Left colon (tissue), 2 donors: ENCODE measurements around the gene CNDP2. TPM values are rescaled to one million over a fixed set of nuclear protein-coding genes. Genes with fewer than 3 reads are reported as not detected.
A peak's percentile ranks its signal among the peaks of the same experiment; 100 is the strongest.

ENCODE experiments used
- ATAC-seq: fragments of 200-7000 bp; cut with Tn5 transposase; one replicate; pipeline ENCODE4 v1.9.1; 2020; ENCODE audit warnings: mild to moderate bottlenecking, moderate library complexity
- DNase-seq, 2 donors: peaks; one replicate each; pipeline ENCODE4 v3.0.0-alpha.2; 2020
- intact Hi-C, 2 donors: fragments of 100-400 bp; cut with DNase I in 1 of 2; cut with micrococcal nuclease in 1 of 2; formaldehyde crosslinking; loops; one replicate each; pipeline versions ENCODE4 v1.11.2 to v1.14.0; 2022; cut with DNase I, micrococcal nuclease
- total RNA-seq, 2 donors: library from RNA; stranded (reverse); fragmentation: NEBNext Ultra II Directional; extraction: Animal tissue kit (Norgen Biotek cat#: 25700); gene quantifications; one replicate each; pipeline ENCODE4 v1.2.1, GENCODE V29; 2021
- donor health status: DM: no; HTN: no; CAD: no.
- donor health status: DM: yes; HTN: yes; CAD: no.

Gene CNDP2
- total RNA-seq, 2 donors from 2014 or later: 195 to 222 TPM

DNA sequence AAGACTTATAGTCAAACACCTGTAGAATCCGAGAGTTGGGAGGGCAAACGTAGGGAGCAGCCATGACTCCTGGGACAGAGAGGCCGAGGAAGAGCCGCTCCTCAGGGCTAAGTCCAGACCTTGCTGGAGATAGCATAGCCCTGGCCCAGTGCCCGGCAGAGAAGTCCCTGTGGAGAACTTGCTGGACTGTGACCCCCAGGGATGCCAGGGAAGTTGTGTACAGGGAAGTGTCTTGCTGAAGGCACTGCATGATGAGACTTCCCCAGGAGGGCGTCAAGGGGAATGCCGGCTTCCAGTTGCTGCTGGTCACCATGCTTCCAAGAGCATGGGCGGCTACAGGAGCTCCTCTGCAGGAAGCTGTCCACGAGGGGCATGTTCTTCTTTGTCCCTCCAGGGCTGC lies 29.6 kb downstream of the CNDP2 start:
- DNase-seq (peak; percentile 91 to 94), ATAC-seq (peak; percentile 95)
- intact Hi-C loops: no loop called here

DNA sequence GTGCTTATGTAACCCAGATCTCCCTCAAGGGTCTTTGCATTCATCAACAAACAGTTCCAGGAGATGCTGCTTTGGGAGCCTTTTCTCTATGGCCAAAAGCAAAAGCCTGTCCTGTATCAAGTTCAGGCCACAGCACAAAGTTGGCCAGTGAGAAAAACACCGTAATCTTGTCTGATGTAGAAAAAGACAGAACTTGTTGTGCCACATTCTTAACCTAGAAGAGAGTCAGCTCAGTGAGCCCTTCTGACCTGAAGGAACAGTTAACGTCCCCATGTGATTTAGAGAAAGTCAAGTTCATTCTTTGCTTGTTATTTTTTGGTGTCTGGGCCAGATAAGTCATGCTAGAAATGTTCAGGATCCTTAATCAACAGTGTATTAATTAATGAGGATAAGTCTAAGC lies 30.3 kb downstream of the CNDP2 start:
- DNase-seq (no peak), ATAC-seq (no peak)
- intact Hi-C loops: no loop called here

DNA sequence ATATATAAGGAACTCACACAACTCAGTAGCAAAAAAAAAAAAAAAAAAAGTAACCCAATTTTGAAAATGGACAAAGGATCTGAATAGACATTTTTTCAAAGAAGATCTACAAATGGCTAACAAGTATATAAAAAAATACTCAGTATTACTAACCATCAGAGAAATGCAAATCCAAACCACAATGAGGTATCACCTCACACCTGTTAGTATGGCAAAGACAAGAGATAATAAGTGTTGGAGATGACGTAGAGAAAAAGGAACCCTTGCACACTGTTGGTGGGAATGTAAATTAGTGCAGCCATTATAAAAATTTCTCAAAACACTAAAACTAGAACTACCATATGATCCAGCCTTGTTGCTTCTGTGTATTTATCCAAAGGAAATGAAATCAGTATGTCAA lies 32.3 kb downstream of the CNDP2 start:
- no peak for ATAC-seq
- no peak for DNase-seq
- intact Hi-C loops: no loop called here

DNA sequence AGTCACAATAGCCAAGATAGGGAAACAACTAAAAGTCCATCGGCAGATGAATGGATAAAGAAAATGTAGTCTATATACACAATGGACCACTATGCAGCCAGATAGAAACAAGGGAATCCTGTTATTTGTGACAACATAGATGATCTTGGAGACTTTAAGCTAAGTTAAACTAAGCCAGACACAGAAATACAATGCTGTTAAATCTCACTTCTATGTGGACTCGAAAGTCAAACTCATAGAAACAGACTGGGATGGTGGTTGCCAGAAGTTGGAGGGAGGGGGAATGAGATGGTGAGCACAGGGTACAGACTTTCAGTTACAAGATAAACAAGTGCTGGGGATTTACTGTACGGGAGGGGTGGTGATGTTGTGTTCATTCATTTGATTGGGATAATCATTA lies 32.8 kb downstream of the CNDP2 start:
- no peak for DNase-seq
- intact Hi-C loops: no loop called here

DNA sequence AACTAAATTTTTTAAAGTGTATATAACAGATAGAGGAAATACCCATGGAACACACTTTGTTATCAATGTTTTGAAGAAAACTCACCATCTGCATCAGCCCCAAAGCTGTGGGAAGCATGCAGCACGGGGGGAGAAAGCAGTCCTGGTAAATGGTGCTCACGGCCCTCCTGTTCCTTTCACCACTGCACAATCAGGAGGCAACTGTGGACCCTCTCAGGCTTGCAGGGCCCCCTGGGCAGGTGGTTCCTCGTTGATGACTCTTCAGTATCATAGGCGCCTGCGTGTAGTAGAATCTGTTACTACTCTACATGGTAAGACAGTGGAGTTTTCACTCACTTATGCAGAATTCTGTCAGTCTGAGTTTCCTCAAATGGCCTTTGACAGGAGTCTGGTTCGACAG lies 33.2 kb downstream of the CNDP2 start:
- DNase-seq (no peak), ATAC-seq (no peak)
- intact Hi-C loops: no loop called here

More for the DNA sequence above, 32.8 kb downstream of the CNDP2 start:
- no peak for ATAC-seq

DNA sequence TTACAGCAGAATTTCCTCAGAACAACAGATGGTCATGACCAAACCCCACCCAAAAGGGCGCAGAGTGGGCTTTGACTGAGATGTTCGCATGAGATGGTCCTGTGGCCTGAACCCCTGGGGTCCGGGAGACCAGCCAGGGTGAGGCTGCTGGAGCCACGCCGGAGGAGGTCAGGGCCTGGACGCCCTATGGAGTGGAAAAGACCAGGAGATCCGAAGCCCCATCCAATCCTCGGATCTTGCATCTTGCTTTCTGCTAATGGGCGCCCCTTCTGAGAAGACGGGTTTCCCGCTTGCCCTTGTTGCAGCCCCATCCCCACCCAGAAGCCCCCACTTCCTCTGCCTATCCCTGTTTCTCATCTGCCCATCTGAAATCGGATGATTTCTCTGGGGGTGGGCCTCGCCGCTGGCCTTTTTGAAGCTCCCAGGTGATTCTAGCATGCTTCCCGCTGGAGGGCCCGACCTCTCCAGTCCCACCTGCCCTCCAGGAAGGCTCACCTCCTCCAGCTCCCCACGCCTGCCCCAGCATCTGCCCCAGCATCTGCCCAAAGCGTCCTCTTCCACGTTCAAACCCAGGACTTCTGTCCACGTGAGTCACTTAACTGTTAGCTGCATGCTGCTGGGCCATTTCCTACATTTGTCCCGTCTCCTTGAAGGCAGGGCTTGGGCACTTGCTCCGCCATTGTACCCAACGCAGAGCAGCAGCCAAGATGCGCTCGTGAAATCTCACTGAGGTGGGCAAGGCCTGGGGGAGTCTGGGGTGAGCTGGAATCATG lies 33.8 kb downstream of the CNDP2 start:
- ATAC-seq (no peak), DNase-seq (no peak)
- intact Hi-C loops: no loop called here

DNA sequence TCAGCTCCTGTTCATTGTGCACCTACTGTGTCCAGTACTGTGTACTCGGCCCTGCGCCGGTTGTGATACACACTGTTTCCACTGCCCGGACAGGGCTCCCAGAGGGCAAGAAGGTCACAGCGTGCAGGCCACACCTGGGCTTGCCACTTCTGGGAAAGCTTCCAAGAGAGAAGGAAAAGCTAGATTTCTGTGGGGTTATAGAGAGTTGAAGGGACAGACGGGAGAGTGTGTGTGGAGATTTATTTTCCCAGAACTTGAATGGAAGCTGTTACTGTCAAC lies 34.4 kb downstream of the CNDP2 start:
- intact Hi-C loops: no loop called here
- no peak for DNase-seq
- no peak for ATAC-seq

DNA sequence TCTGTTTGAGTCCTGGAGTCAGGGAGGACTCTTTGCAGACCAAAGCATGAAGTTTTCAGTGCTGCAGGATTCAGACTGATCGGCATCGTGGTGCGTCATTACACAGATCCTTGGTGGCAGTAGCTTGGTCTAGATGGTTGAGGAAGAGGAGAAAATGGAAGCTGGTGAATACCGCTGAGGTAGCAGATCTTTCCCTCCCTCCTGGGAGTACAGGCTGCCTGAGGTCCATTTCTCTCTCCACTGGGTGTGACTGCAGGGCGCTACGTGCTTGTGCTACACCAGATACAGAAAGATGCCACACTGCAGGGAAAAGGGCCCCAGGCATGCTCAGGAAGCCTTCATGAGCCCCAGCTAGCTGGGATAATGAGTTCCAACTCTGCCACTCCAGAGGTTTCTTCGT lies 34.9 kb downstream of the CNDP2 start:
- intact Hi-C loops: no loop called here
- ATAC-seq (no peak), DNase-seq (no peak)

DNA sequence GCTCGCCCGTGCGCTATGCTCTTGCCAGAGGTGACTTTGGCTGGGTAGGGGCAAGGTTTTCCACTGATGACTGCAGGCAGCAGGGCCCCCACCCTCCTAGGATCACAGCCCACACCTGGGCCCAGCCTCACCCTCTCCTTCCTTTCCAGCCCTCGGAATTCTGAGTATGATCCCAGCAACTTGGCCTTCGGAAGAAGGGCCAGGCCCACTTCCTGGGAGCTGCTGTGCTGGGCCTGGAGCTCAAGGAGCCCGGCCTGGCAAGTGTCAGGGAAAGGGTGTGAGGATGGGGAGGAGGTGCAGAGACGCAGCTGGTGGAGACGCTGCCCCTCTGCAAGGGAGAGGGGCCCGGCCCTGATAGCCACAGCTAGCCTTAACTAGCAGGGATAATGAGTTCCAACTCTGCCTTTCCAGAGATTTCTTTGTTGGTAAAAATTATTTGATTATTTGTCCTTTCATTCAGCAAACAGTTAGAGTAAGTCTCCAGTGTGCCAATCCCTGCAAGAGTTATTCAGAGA lies 36.4 kb downstream of the CNDP2 start:
- no peak for DNase-seq
- no peak for ATAC-seq
- intact Hi-C loops: no loop called here

DNA sequence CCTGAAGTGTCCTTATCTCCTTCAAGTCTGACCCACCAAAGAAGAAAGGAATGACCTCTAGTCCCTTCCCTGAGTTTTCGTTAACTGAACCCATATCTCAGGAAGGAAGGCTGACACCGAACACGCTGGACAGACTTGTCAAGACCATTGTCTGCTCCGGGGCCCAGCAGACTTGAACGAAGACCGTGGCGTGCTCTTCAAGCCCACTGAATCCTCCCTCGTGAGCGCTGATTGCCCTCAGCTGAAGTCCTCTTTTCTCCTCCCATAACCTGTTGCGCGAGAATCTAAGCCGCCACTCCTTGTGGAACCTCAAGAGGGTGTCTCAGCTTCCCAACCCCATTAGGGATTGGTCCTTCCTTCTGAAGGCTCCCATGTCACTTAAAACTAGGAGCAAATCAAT lies 37.5 kb downstream of the CNDP2 start:
- ATAC-seq (no peak), DNase-seq (no peak)
- intact Hi-C loops: no loop called here

DNA sequence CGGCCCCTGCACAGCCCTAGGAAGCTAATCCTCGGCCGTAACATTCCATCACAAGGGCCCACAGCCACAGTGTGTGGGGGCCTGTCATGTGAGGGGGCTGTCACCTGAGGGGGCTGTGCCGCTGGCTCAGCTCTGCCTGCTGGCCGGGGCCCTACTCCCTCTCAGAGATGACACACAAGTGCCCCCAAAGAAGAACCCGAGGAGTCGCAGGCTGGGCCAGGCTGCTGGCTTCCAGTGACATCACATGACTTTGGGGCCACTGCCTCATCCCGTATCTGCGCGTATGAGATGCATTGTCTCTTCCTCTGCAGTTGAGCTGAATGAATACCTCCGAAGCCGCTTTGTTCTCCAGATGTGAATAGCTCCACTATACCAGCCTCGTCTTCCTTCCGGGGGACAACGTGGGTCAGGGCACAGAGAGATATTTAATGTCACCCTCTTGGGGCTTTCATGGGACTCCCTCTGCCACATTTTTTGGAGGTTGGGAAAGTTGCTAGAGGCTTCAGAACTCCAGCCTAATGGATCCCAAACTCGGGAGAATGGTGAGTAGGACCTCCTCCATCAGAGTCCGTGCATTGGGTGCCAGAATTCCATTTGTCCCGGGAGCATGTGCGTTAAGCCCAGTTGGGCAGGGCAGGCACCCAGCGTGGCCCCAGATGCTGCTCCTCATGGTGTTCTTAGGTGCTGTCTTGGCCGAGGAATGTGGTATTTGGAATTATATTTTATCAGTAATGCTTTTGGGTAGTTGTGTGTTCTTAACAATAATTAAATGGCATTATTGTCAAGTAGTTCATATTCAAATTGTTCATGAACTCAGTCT lies 38.2 kb downstream of the CNDP2 start, which contains the start of gene CNDP1:
Gene CNDP1, plus strand, starts transcription at position 351 of the 820 bp plus-strand sequence. Its CDS starts 168 bp downstream, at position 519.
- intact Hi-C loops: no loop called here
- DNase-seq (no peak), ATAC-seq (no peak)

DNA sequence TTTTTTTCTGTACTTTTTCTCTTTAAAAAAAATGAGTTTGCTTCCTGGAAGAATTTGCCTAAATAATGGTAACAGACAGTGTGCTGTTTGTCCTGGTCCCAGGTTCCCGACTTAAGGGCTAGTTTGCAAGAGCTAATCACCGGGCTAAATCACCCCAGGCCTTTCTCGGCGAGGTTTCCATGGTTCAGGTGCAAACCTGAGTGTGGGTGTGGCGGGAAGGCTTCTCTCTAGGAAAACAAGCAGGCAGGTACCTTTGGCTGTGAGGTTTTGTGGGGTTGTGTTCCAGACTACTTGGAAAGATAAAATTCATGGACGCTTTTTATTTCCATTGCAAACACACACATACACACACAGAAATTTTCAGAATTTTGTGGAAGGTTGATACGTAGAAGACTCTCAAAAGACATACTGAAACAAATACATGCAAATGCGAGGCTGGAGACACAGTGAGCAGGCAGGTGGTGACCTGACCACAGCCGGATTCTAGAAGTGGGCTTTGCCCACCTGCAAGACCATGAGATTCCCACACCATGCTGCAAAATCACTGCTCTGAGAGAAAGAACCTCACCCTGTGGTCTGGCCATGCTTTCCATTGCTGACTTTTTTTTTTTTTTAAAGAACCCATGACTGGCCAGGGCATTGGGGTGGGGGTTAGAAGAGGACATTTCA lies 39.0 kb downstream of the CNDP2 start:
- DNase-seq (no peak), ATAC-seq (peak; percentile 37)
- intact Hi-C loops: no loop called here

DNA sequence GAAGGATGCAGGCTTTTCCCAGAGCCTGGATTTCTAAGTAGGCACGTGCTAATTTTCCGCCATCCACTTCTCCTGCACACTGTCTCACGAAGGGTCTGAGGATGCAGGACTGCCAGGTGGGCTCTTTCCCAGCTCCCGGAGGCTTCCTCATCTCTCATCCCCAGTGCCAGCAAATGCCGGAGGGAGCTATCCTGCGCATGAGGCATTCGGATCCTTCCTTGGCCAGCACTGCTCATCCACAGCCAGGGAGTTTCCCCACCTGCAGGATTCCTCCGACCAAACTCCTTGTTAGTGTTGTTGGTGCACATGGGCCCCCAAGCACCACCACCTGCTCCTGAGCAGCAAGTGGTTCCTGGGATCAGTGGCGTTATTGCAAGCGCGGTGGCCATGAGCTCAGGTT lies 43.1 kb downstream of the CNDP2 start:
- intact Hi-C loops: no loop called here
- DNase-seq: no peak
- ATAC-seq: no peak

DNA sequence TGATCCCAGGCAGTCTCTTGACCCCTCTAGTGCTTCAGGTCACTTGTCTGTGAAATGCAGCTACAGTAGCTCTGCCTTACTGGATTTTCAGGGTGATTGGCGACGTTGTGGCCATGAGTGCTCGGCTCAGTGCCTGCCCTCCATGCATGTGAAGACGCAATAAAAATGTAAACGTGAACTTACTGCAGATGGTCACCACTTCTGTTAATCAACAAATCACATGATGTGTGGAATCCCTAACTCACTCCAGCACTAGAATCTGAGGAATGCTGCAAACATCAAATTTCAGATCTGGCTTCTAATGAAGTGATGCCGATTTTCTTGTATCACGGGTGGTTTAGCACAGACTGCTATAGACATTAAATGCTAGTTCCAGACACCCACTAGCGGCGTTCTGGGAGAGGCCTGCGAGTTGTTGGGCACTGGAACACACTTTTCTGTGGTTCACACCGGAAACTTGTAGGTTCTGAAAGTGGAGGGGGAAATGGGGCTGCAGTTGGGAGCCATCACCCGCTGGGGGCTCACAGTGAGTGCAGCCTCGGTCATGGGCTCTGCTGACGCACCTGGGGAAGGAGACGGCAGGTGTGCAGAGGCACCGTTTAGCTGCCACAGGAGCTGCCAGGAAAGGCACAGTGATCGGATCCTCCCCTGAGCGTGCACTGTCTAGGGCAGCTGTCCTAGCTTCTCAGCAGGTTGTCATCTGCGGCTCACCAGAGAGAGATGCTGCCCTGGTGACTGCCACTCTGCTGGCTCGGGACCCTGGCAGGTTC lies 44.7 kb downstream of the CNDP2 start:
- DNase-seq: no peak
- no peak for ATAC-seq
- intact Hi-C loops: no loop called here

DNA sequence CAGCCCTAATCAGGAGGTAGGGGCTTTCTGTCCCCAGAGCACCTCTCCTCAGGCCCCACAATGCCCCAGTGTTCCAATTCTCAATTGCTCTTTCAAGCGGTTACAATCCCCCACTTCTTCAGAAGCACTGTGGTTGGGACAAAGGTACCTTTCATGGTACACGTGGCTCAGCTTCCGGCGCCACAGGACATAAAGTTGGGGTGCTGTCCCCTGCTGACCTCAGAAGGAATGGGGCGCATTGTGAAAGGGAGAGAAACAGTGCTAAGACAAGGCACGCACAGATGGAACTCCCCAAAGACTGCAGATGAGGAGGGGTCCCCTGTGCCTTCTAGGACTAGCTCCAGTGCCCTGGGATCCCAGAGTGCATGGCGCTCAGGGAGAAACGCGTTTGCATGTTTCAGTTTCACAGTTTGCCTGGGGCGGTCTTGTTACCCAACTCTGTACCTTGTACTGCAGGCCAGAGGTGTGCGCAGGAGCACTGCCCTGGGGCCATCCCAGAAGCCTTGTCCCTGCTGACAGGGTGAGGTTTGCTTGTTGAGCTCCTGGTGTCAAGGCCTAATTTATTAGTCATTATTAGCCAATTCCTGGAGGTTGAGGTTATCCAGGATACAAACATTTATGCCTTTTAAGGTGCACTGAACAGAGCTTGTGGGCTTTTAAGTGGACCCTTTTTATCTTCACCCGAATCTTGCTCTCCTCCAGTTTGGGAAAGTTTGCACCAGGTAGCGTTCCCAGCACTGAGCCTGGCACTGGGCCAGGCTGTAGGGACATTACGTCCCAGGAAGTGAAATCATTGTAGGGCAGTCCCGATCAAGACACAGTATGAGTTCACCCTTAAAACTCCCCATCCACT lies 45.8 kb downstream of the CNDP2 start:
- intact Hi-C loops: no loop called here
- DNase-seq: peak in 1 of 2 donors; percentile 31

DNA sequence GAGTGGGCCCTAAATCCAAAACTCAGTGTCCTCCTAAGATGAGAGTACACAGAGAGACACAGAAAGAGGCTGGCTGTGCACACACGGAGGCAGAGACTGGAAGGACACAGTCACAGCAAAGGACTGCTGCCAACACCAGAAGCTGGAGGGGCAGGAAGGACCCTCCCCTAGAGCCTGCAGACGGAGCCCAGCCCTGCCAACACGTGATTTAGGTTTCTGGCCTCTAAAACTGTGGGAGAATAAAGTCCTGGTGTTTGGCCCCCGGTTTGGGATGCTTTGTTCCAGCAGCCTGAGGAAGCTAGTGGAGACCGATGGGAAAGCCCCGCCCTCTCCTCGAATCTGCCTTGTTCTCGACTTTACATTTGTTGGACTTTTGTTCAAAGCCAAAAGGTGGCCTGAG lies 48.7 kb downstream of the CNDP2 start:
- intact Hi-C loops: no loop called here
- ATAC-seq (no peak), DNase-seq (no peak)

More for the DNA sequence above, 45.8 kb downstream of the CNDP2 start:
- peak; percentile 94 for ATAC-seq

DNA sequence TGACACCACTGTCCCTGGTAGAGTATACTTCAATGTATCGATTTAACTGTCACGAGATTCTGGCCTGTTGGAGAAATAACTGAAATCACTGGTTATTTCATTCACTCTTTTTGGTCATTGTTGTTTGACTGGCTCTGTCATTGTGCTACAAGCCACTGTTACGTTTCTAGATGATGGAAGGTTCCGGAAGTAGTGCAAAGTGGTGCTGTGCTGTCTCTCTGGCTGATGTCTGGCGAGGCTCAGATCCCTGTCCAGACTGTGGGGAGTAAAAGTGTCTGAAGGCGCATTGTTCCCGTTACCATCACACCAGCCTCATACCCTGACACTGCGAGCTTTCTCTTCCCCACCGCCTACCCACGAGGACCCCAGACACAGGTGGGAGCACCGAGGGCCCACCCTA lies 49.8 kb downstream of the CNDP2 start:
- ATAC-seq: no peak
- intact Hi-C loops: no loop called here
- DNase-seq: no peak
